Mesothelial cell of epicardium (in vitro differentiated cells): ENCODE data around the gene DENND1A. TPM values are rescaled to one million over a fixed set of nuclear protein-coding genes. Genes with fewer than 3 reads are reported as not detected.

ENCODE experiments used
- DNase-seq, 2 experiments: peaks; one replicate each; pipeline ENCODE4 v3.0.0; 2021; ENCODE audit warnings: low spot score in 2 of 2; ENCODE audit not compliant: unreplicated experiment in 2 of 2
- H3K27ac Mint-ChIP-seq: 2 replicates; pipeline ENCODE4 v1.8.0; 2021; ENCODE audit warnings: mixed read lengths
- H3K27me3 Mint-ChIP-seq: 2 replicates; pipeline ENCODE4 v1.8.0; 2021; ENCODE audit warnings: low read depth, mixed read lengths
- H3K36me3 Mint-ChIP-seq: 2 replicates; pipeline ENCODE4 v1.8.0; 2021; ENCODE audit warnings: mixed read lengths
- H3K4me1 Mint-ChIP-seq: 2 replicates; pipeline ENCODE4 v1.8.0; 2021; ENCODE audit warnings: mixed read lengths
- H3K4me3 Mint-ChIP-seq: 2 replicates; pipeline ENCODE4 v1.8.0; 2021; ENCODE audit warnings: mild to moderate bottlenecking, moderate library complexity, mixed read lengths
- H3K9me3 Mint-ChIP-seq: 2 replicates; pipeline ENCODE4 v1.8.0; 2021; ENCODE audit warnings: mixed read lengths
- CTCF ChIP-seq: fragments of 200-600 bp; sonication (generic); IDR thresholded peaks from one replicate; pipeline ENCODE4 v1.5.0; 2021; ENCODE audit warnings: antibody characterized with exemption; ENCODE audit not compliant: unreplicated experiment
- total RNA-seq: library from RNA; stranded (reverse); gene quantifications from 3 replicates; pipeline ENCODE4 v1.2.1, GENCODE V29; 2021

Gene DENND1A
- total RNA-seq, 1 donor from 2014 or later, result 23.4 TPM

- H3K4me1 Mint-ChIP-seq, result no peaks in the 10 kb centered on the region
- no peak overlapping the region for H3K4me3 Mint-ChIP-seq
Observed at GRCh38 chr9:123478160-123478559, 451.8 kb downstream of the DENND1A start.

GRCh38 chr9:123475407-123475806 lies 454.5 kb downstream of the DENND1A start:
- Mint-ChIP-seq H3K27ac (no peak overlapping the region), H3K4me3 (no peak overlapping the region), H3K27me3 (peaks cover 3% of the 10 kb centered on the region), H3K36me3 (no peaks in the 10 kb centered on the region), H3K4me1 (no peaks in the 10 kb centered on the region), H3K9me3 (no peaks in the 10 kb centered on the region)
- no peak for TF ChIP-seq CTCF
- no peak for DNase-seq

More at GRCh38 chr9:123478160-123478559, 451.8 kb downstream of the DENND1A start:
- no peak for DNase-seq
- Mint-ChIP-seq H3K27ac (no peak overlapping the region), H3K9me3 (no peaks in the 10 kb centered on the region), H3K27me3 (peaks cover 3% of the 10 kb centered on the region), H3K36me3 (no peaks in the 10 kb centered on the region)
- TF ChIP-seq CTCF, result no peak

GRCh38 chr9:123472862-123473614 lies 456.9 kb downstream of the DENND1A start:
- Mint-ChIP-seq H3K36me3 (no peaks in the 10 kb centered on the region), H3K27me3 (no peaks in the 10 kb centered on the region), H3K4me3 (no peak overlapping the region), H3K4me1 (no peaks in the 10 kb centered on the region), H3K27ac (no peak overlapping the region), H3K9me3 (no peaks in the 10 kb centered on the region)
- no peak for TF ChIP-seq CTCF
- DNase-seq, result no peak

- no peak for TF ChIP-seq CTCF
- no peak overlapping the region for H3K27ac Mint-ChIP-seq
- no peaks in the 10 kb centered on the region for H3K9me3 Mint-ChIP-seq
- peaks cover 4% of the 10 kb centered on the region for H3K4me1 Mint-ChIP-seq
- H3K4me3 Mint-ChIP-seq, result no peak overlapping the region
- no peaks in the 10 kb centered on the region for H3K27me3 Mint-ChIP-seq
- DNase-seq, result no peak
- no peaks in the 10 kb centered on the region for H3K36me3 Mint-ChIP-seq
Observed at GRCh38 chr9:123471843-123472570, 457.9 kb downstream of the DENND1A start.

GRCh38 chr9:123470991-123471770 lies 458.7 kb downstream of the DENND1A start:
- peaks cover 4% of the 10 kb centered on the region for H3K4me1 Mint-ChIP-seq
- no peak overlapping the region for H3K27ac Mint-ChIP-seq
- DNase-seq, result no peak
- no peaks in the 10 kb centered on the region for H3K27me3 Mint-ChIP-seq
- no peak for TF ChIP-seq CTCF
- no peaks in the 10 kb centered on the region for H3K9me3 Mint-ChIP-seq
- no peaks in the 10 kb centered on the region for H3K36me3 Mint-ChIP-seq
- no peak overlapping the region for H3K4me3 Mint-ChIP-seq
